ENCODE results near the gene PAPPA.

PAPPA gene

GRCh38 chr9:116377179-116377798 lies 223.7 kb downstream of the PAPPA start:
- no peak overlapping the region for H2AFZ ChIP-seq (ENCODE audit: low read depth, low read length, severe bottlenecking)
- TF ChIP-seq EZH2phosphoT487 (conservative IDR thresholded peaks at IDR 0.05; ENCODE audit: low read length): no peak
- no peak for TF ChIP-seq CTCF (IDR thresholded peaks at IDR 0.05; ENCODE audit: insufficient read depth, low read length, poor library complexity, severe bottlenecking)
- H3K36me3 ChIP-seq (ENCODE audit: low read length): no peaks in the 10 kb centered on the region
- no peaks in the 10 kb centered on the region for H4K20me1 ChIP-seq (ENCODE audit: low read depth, low read length)
- H3K4me2 ChIP-seq (ENCODE audit: low read depth, low read length, poor library complexity, severe bottlenecking): no peak overlapping the region
- H3K9ac ChIP-seq (ENCODE audit: low read length): no peak overlapping the region
- H3F3A ChIP-seq (ENCODE audit: insufficient read depth): no peaks in the 10 kb centered on the region
- no peak overlapping the region for H3K27ac ChIP-seq (ENCODE audit: low read depth, low read length)
- no peaks in the 10 kb centered on the region for H3K27me3 ChIP-seq (ENCODE audit: low read length)
- no peaks in the 10 kb centered on the region for H3K9me3 ChIP-seq (ENCODE audit: insufficient read depth, low read length)
- no peaks in the 10 kb centered on the region for H3K79me2 ChIP-seq (ENCODE audit: insufficient read depth, low read length)
- H3K9me2 ChIP-seq (replicated peaks; ENCODE audit: insufficient read depth, low read length): no peaks in the 10 kb centered on the region
- no peak overlapping the region for H3K4me3 ChIP-seq (ENCODE audit: insufficient read depth, low read length, poor library complexity, severe bottlenecking)

- no peak overlapping the region for H2AFZ ChIP-seq (ENCODE audit: low read depth, low read length, severe bottlenecking)
- no peaks in the 10 kb centered on the region for H3K79me2 ChIP-seq (ENCODE audit: insufficient read depth, low read length)
- H3K27ac ChIP-seq (ENCODE audit: low read depth, low read length): no peak overlapping the region
- no peaks in the 10 kb centered on the region for H3F3A ChIP-seq (ENCODE audit: insufficient read depth)
- no peaks in the 10 kb centered on the region for H3K27me3 ChIP-seq (ENCODE audit: low read length)
- no peak overlapping the region for H3K4me2 ChIP-seq (ENCODE audit: low read depth, low read length, poor library complexity, severe bottlenecking)
- H3K9ac ChIP-seq (ENCODE audit: low read length): no peak overlapping the region
- no peak overlapping the region for H3K4me3 ChIP-seq (ENCODE audit: insufficient read depth, low read length, poor library complexity, severe bottlenecking)
- no peaks in the 10 kb centered on the region for H3K9me2 ChIP-seq (replicated peaks; ENCODE audit: insufficient read depth, low read length)
- no peaks in the 10 kb centered on the region for H4K20me1 ChIP-seq (ENCODE audit: low read depth, low read length)
- no peaks in the 10 kb centered on the region for H3K9me3 ChIP-seq (ENCODE audit: insufficient read depth, low read length)
- H3K36me3 ChIP-seq (ENCODE audit: low read length): no peaks in the 10 kb centered on the region
- TF ChIP-seq EZH2phosphoT487 (conservative IDR thresholded peaks at IDR 0.05; ENCODE audit: low read length) (no peak), CTCF (IDR thresholded peaks at IDR 0.05; ENCODE audit: insufficient read depth, low read length, poor library complexity, severe bottlenecking) (no peak)
These were observed 225.3 kb downstream of the PAPPA start for GRCh38 chr9:116378873-116379272.

- TF ChIP-seq EZH2phosphoT487 (conservative IDR thresholded peaks at IDR 0.05; ENCODE audit: low read length): no peak
- TF ChIP-seq CTCF (IDR thresholded peaks at IDR 0.05; ENCODE audit: insufficient read depth, low read length, poor library complexity, severe bottlenecking): no peak
- no peak overlapping the region for H3K4me2 ChIP-seq (ENCODE audit: low read depth, low read length, poor library complexity, severe bottlenecking)
- no peaks in the 10 kb centered on the region for H3K9me3 ChIP-seq (ENCODE audit: insufficient read depth, low read length)
- no peaks in the 10 kb centered on the region for H3K79me2 ChIP-seq (ENCODE audit: insufficient read depth, low read length)
- no peaks in the 10 kb centered on the region for H3K36me3 ChIP-seq (ENCODE audit: low read length)
- H2AFZ ChIP-seq (ENCODE audit: low read depth, low read length, severe bottlenecking): no peak overlapping the region
- H3K4me3 ChIP-seq (ENCODE audit: insufficient read depth, low read length, poor library complexity, severe bottlenecking): no peak overlapping the region
- no peaks in the 10 kb centered on the region for H3K27me3 ChIP-seq (ENCODE audit: low read length)
- H3K9ac ChIP-seq (ENCODE audit: low read length): no peak overlapping the region
- no peaks in the 10 kb centered on the region for H3F3A ChIP-seq (ENCODE audit: insufficient read depth)
- no peaks in the 10 kb centered on the region for H4K20me1 ChIP-seq (ENCODE audit: low read depth, low read length)
- no peak overlapping the region for H3K27ac ChIP-seq (ENCODE audit: low read depth, low read length)
- no peaks in the 10 kb centered on the region for H3K9me2 ChIP-seq (replicated peaks; ENCODE audit: insufficient read depth, low read length)
These were observed 226.2 kb downstream of the PAPPA start for GRCh38 chr9:116379821-116380220.

Data from SU-DHL-6 (cell line).